ENCODE data around the gene TRAPPC3.
"Not testable (repeated sequence)": the region's sequence is repeated elsewhere in the genome, so short reads cannot be mapped to it uniquely, and the experiment has no call there.

TRAPPC3 gene

GRCh38 chr1:36149237-36149972 is at the start of gene TRAPPC3:
Gene TRAPPC3, minus strand, starts transcription at chr1:36149486. Its CDS starts 108 bp downstream, at chr1:36149378.
- peak; percentile 100 for DNase-seq

DNA sequence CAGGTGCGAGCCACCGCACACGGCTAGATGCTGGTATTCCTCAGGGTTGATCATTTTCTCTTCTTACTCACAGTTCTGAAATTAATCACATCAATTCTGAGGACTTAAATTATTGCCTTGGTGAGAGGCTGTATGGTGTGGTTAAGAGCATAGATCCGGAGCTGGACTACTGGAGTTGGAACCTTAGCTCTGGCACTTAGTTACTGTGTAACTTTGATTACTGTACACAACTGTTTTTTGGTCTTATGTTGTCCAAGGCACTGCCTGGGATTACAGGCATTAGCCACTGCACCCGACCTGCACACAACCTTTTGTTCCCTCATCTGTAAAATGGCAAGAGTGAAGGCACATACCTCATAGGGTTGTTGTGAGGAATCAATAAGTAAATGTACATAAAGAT is 49.4 kb upstream of the TRAPPC3 start:
- DNase-seq, result no peak

- not testable (repeated sequence) for DNase-seq
These were observed 47.5 kb upstream of the TRAPPC3 start for GRCh38 chr1:36196805-36197204.

DNA sequence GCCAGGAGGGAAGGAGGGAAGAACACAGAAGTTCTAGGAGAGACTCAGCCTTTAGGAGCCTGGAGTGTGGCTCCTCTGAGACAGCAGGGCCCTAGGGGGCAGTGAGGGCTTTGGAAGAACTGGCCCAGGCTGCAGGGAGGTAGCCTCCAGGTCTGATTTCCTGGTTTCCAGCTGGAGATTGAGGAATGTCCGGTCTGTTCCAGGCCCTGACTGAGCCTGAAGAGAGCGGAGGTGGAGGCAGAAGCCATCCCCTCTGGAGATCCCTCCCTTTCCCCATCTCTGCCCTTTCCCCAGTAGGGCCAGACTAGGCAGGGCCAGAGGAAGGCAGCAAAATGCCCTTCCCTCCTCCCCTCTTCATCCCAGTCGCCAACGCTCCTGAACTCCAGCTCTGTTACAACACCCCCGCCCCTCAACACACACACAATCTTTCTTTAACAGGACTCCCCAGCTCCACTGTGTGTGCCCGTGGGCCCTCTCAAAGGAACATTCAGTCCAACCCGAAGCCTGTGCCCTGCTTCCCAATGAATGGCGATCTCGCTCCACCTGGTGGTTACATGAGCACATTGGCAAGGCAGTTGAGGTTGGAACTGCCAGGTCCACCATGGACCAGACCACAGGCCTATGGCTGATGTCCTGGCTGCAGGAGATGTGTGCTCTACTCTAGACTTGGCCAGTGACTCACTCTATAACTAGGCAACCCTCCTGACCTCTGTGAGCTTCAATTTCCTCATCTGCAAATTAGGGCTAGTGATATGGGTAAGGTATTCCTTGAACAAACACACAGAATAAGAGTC is 38.7 kb upstream of the TRAPPC3 start:
- peak; percentile 86 for DNase-seq

DNA sequence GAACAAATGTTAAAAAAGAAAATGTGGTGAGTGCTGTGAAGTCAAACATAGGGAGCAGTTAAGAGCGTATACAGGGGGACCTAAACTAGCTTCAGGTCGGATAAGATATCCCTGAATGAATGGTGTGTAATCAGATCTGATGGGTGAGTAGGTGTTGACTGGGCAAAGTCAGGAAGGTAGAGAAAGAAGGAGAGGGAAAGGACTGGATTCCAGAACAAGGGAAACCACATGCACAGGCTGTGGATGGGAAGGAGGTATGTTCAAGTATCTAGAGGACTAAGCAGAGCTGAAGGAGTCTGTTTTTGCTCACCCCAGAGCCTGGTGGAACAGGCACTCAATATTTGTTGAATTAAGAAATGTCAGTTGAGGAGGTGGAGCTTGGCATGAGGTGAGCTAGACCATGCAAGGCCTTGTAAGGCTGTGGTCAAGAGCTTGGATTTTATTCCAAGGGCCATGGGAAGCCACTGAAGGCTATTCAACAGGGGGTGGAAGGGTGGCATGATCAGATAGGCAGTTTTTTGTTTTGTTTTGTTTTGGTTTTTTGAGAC is 34.1 kb upstream of the TRAPPC3 start:
- no peak for DNase-seq

GRCh38 chr1:36182734-36183133 is 33.4 kb upstream of the TRAPPC3 start:
- DNase-seq, result no peak

- DNase-seq, result no peak
These were observed 29.9 kb upstream of the TRAPPC3 start for GRCh38 chr1:36179220-36179600.

- DNase-seq, result no peak
These were observed 29.4 kb upstream of the TRAPPC3 start for GRCh38 chr1:36178471-36179219.

GRCh38 chr1:36177589-36178431 is 28.5 kb upstream of the TRAPPC3 start:
- DNase-seq, result no peak

- no peak for DNase-seq
These were observed 27.0 kb upstream of the TRAPPC3 start for GRCh38 chr1:36176106-36176949.

DNA sequence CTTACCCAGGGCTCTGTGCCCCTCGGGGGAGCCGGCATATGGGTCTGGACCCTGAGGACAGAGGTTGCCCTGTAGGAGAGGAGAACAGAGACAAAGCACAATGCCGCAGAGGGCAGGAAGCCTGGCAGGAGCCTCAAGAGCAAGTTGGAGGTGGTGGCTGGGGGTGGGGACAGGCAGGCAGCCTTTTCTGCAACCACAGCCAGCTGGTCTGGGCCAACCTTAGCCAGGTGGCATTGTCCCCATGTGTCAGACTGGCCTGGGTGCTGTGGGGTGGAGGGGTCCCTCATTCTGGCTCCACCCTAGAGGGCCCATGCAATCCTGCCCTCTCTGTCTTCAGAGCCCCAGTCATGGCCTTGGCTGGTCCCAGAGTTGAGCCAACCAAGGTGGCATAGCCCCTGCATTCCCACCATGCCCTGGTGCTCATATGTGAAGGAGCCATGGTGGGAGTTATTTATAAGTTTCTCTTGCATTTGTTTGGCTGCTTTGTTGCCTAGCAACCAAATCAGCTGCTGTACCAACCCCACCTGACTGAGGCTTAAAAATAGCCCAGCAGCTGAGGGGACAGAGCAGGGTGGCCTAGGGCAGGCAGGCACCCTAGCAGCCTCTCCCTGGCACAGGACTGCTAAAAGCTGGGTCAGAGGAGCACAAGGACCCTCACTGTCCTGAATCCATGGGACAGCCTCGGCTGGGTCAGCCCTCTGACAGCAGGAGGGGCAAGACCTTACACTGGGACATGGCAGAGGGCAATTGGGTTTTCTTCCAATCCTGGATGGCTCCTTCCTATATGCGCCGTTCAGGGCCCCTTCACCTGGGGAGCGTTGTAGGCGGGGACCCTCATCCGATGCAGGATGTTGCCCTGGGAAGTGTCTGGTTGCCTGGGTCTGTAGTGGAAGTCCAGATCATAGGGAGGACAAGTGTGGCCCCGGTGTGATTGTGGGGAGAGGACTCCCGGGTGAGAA is 26.1 kb upstream of the TRAPPC3 start:
- DNase-seq, result no peak

DNA sequence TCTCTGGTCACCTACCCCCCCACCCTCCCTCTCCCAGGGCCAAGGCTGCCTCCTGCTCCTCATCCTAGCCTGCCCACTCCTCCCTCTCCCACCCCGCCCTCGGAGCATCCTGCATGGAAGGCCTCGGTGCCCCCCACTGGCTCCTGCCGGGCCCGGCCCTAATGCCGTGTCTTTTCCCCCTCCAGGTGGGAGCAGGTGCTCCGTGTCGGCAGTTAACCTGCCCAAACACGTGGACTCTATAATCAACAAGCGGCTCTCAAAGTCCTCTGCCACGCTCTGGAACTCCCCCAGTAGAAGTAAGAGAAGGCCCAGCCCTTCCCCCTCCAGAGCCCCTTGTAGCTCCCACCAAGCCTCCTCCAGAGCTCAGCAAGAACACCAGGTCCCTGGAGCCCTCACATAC is 25.4 kb upstream of the TRAPPC3 start:
- no peak for DNase-seq

GRCh38 chr1:36172983-36173382 is 23.7 kb upstream of the TRAPPC3 start:
- DNase-seq, result no peak

DNA sequence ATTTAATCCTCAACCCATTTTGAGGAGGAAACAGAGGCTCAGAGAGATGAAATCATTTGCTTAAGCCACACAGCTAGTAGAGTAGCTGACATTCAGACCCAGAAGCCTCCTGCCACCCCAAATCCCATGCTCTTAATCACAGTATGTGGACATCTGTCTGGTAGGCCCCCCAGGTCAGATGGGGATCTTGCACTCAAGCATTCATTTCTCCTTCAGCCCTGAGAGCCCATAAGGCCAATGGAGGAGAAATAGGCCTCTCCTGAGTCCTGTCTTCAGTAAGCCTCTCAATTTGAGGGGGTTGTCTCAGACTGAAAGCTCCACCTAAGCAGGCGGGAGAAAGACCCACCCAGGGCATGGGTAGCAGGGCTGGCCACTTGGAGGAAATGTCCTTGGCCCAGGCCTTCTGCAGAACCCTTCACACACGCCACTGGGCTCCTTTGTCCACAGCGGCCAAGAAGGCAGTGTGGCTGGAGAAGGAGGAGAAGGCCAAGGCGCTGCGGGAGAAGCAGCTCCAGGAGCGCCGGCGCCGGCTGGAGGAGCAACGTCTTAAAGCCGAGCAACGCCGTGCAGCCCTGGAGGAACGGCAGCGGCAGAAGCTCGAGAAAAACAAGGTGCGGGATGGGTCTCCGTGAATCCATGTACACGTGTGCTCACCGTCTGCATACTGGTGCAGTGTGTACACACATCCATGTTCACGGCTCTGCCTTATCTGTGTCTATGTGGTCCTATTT is 22.9 kb upstream of the TRAPPC3 start:
- no peak for DNase-seq

DNA sequence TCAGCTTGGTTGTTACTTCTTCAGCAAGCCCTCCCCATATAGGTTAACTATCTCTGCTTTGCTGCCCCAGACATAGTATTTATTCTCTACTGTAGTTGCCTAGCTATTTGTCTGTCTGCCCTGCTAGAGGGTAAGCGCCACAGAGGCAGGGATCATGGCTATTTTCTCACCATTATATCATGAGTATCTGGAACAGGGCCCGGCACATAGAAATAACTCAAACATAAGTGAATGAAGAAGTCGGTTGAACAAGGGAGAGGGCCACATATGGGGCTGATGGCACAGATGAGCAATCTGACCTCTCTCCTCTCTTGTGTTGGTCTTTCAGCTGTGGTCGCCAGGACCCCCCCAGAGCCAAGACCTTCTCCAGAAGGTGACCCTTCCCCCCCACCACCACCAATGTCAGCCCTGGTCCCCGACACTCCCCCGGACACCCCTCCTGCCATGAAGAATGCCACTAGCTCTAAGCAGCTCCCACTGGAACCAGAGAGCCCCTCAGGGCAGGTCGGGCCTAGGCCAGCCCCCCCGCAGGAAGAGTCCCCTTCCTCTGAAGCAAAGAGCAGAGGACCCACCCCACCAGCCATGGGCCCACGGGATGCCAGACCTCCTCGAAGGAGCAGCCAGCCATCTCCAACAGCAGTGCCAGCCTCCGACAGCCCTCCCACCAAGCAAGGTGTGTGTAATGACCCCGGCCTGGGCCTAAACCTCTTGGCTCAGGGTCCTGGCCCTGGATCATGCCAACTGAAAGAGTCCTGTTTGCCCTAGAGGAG is 21.5 kb upstream of the TRAPPC3 start:
- no peak for DNase-seq

DNA sequence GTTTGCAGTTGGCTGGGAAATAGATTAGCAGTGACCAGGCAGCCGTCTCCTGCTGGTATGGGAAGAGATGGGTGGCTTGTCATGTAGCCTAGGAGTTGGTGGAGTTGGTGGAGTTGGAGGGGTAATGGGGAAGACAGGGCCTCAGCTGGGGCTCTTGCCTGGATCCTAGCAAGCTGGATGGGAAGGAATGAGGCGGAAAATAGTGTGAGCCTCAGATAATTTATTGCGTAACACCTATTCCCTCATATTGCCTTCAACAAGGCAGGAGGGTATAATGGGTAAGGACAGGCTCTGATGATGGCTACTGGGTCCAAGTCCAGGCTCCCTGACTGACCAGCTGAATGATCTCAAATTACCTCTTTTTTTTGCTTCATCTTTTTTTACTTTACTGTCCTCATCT is 19.2 kb upstream of the TRAPPC3 start:
- no peak for DNase-seq

DNA sequence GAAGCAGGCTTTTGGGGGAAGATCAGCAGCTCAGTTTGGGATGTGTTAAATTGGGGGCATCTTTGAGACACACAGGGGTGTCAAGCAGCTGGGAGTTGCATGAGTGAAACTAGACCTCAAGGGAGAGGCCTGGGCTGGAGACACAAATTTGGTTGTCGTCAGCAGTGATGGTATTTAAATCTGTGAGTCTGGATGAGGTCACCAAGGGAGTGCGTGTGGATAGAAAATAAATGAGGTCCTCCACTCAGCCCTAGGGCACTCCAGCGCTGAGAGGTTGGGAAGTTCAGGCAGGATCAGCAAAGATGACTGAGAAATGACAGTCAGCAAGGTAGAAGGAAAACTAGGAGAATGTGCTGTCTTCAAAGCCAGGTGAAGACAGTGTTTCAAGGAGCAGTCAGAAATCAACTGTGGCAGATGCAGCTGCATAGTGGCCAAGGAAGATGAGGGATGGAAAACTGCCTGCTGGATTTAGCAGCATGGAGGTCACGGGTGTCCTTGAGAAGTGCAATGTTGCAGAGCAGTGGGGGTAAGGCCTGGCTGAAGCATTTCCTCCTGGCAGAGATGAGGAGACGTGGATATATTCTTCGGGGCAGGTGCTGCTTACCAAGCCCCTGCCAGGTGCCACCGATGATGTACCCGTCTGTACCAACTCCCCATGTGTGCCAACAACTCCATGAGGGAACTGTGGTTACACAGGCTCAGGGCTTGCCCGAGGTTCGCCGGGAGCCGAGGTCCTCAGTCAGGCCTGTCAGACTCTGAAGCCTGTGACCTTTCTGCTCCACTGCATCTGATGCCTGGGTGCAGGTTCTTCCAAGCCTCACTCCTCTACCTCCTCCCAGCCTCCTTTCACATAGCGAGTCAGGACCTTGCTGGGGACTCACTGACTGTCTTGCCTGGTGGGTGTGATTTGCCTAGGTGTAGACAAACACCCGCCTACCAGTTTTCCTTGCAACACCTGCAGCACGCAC is 17.9 kb upstream of the TRAPPC3 start:
- DNase-seq, result no peak
